Lower lobe of right lung (tissue), 2 donors: ENCODE measurements around the gene TMEM52. TPM values are rescaled to one million over a fixed set of nuclear protein-coding genes. Genes with fewer than 3 reads are reported as not detected.

Source experiments
- ATAC-seq, 2 donors: fragments of 200-7000 bp; cut with Tn5 transposase; one replicate each; pipeline ENCODE4 v1.9.1; 2020 to 2022; ENCODE audit warnings: mild to moderate bottlenecking in 2 of 2, moderate library complexity in 2 of 2
- DNase-seq: peaks from one replicate; pipeline ENCODE4 v3.0.0-alpha.2; 2020
- H3K27ac ChIP-seq: fragments of 200-600 bp; one replicate; pipeline ENCODE4 v1.8.0; 2022
- H3K27me3 ChIP-seq: fragments of 200-600 bp; one replicate; pipeline ENCODE4 v1.8.0; 2022; ENCODE audit warnings: low read depth
- H3K36me3 ChIP-seq: fragments of 200-600 bp; one replicate; pipeline ENCODE4 v1.8.0; 2022; ENCODE audit warnings: mild to moderate bottlenecking
- H3K4me1 ChIP-seq: fragments of 200-600 bp; one replicate; pipeline ENCODE4 v1.8.0; 2022
- H3K4me3 ChIP-seq: fragments of 200-600 bp; one replicate; pipeline ENCODE4 v1.8.0; 2022; ENCODE audit warnings: mild to moderate bottlenecking
- H3K9me3 ChIP-seq: fragments of 200-600 bp; one replicate; pipeline ENCODE4 v1.8.0; 2022
- CTCF ChIP-seq: fragments of 200-600 bp; IDR thresholded peaks from one replicate; pipeline ENCODE4 v1.8.0; 2022; ENCODE audit warnings: antibody characterized with exemption, mild to moderate bottlenecking
- intact Hi-C: fragments of 100-400 bp; cut with DNase I; formaldehyde crosslinking; loops from one replicate; pipeline ENCODE4 v1.11.0; 2022
- total RNA-seq: library from RNA; stranded (reverse); fragmentation: NEBNext Ultra II Directional; extraction: Animal tissue kit (Norgen Biotek cat#: 25700); gene quantifications from one replicate; pipeline ENCODE4 v1.2.1, GENCODE V29; 2021
- donor health status: DM: no; HTN: yes; CAD: no; lungs with severe emphysema.

TMEM52 gene
- total RNA-seq, 1 donor from 2014 or later: 1.4 TPM

DNA sequence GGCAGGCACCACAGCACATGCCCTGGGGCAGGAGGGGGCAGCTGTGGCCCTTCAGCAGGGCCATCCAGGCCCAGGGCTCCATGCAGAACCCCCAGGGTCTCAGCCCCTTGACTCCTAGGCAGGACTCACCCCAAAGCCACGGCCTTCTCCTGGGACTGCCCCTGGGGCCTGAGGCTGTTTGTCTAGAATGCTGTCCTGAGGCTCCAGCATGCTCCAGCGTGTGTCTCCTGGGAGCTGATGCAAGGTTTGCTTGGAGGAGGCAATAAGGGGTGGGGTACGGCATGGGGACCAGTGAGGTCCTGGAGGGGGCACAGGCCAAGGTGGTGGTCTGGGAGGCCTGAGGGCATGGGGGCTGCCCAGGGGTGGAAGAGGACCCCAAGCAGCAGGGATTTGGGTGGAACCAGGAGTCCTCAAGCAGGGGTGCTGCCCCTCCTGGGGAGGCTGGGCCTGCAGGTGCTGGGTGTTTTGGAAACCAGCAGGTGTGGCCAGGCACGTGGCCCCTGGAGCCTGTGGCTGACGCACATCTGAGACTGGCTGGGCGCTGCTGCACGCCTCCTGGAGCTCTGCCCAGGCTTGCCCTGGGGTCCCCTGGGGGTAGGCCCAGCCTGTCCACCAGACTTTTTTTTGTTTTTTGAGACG lies 11.9 kb downstream of the TMEM52 start:
- no peak for ATAC-seq

GRCh38 chr1:1906185-1907097 lies 12.6 kb downstream of the TMEM52 start:
- H3K36me3 ChIP-seq: no peaks in the 10 kb centered on the region
- no peaks in the 10 kb centered on the region for H3K9me3 ChIP-seq
- H3K27ac ChIP-seq: no peak overlapping the region
- peaks cover 13% of the 10 kb centered on the region for H3K4me1 ChIP-seq
- no peak overlapping the region for H3K4me3 ChIP-seq
- intact Hi-C loops: no loop called here
- DNase-seq (peak; percentile 91), ATAC-seq (peak; percentile 69 to 75)
- no peaks in the 10 kb centered on the region for H3K27me3 ChIP-seq
- peak; percentile 91 for TF ChIP-seq CTCF

More for the DNA sequence above, 11.9 kb downstream of the TMEM52 start:
- H3K27me3 ChIP-seq: no peaks in the 10 kb centered on the region
- H3K4me1 ChIP-seq: peaks cover 13% of the 10 kb centered on the region
- no peak overlapping the region for H3K4me3 ChIP-seq
- intact Hi-C loops: no loop called here
- H3K36me3 ChIP-seq: no peaks in the 10 kb centered on the region
- no peaks in the 10 kb centered on the region for H3K9me3 ChIP-seq
- peak; percentile 51 for DNase-seq
- no peak for TF ChIP-seq CTCF
- H3K27ac ChIP-seq: peak overlapping the region; percentile 3

DNA sequence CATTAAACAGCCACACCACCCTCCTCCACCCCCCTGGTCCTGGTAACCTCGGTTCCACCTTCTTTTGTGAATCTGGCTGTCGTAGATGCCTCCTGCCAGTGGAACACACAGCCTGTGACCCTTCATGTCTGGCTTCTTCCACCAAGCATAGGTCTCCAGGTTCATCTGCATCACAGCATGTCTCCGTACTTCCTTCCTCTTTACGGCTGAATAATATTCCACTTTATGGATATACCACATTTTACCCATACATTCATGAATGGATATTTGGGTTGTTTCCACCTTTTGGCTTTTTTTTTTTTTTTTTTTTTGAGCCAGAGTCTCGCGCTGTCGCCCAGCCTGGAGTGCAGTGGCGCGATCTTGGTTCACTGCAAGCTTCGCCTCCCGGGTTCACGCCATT lies 15.9 kb downstream of the TMEM52 start:
- Histone ChIP-seq H3K4me1 (peaks cover 4% of the 10 kb centered on the region), H3K27me3 (no peaks in the 10 kb centered on the region), H3K4me3 (no peak overlapping the region), H3K36me3 (no peaks in the 10 kb centered on the region), H3K27ac (no peak overlapping the region), H3K9me3 (no peaks in the 10 kb centered on the region)
- no peak for TF ChIP-seq CTCF
- DNase-seq: no peak
- intact Hi-C loops: no loop called here
- ATAC-seq: no peak

- no peak for TF ChIP-seq CTCF
- no peaks in the 10 kb centered on the region for H3K4me1 ChIP-seq
- no peak overlapping the region for H3K4me3 ChIP-seq
- H3K9me3 ChIP-seq: no peaks in the 10 kb centered on the region
- no peak overlapping the region for H3K27ac ChIP-seq
- H3K36me3 ChIP-seq: no peaks in the 10 kb centered on the region
- intact Hi-C loops: no loop called here
- no peaks in the 10 kb centered on the region for H3K27me3 ChIP-seq
- no peak for DNase-seq
- no peak for ATAC-seq
These were observed 17.3 kb downstream of the TMEM52 start for GRCh38 chr1:1901641-1902294.

GRCh38 chr1:1900883-1901640 lies 18.0 kb downstream of the TMEM52 start:
- H3K4me1 ChIP-seq: no peaks in the 10 kb centered on the region
- no peaks in the 10 kb centered on the region for H3K27me3 ChIP-seq
- no peak overlapping the region for H3K4me3 ChIP-seq
- intact Hi-C loops: no loop called here
- no peak overlapping the region for H3K27ac ChIP-seq
- ATAC-seq (no peak), DNase-seq (no peak)
- H3K36me3 ChIP-seq: no peaks in the 10 kb centered on the region
- TF ChIP-seq CTCF: no peak
- no peaks in the 10 kb centered on the region for H3K9me3 ChIP-seq
